Stomach smooth muscle (tissue), 2 donors: ENCODE data around the gene ADD2.

Experiments
- H3K27ac ChIP-seq: one replicate; pipeline ENCODE4 v1.7.0; 2013; ENCODE audit warnings: mild to moderate bottlenecking, low read length, inconsistent platforms
- H3K27me3 ChIP-seq, 2 donors: one replicate each; pipeline ENCODE4 v1.7.0; 2013; ENCODE audit warnings: low read length in 2 of 2; ENCODE audit not compliant: insufficient read depth in 2 of 2, control insufficient read depth in 1 of 2
- H3K36me3 ChIP-seq, 2 donors: one replicate each; pipeline ENCODE4 v1.7.0; 2013; ENCODE audit warnings: low read length in 2 of 2; ENCODE audit not compliant: control insufficient read depth in 2 of 2, insufficient read depth in 2 of 2
- H3K4me1 ChIP-seq: one replicate; pipeline ENCODE4 v1.7.0; 2013; ENCODE audit warnings: low read length; ENCODE audit not compliant: control insufficient read depth, insufficient read depth
- H3K4me3 ChIP-seq, 2 donors: one replicate each; pipeline ENCODE4 v1.7.0; 2013; ENCODE audit warnings: low read length in 2 of 2
- H3K9ac ChIP-seq, 2 donors: one replicate each; pipeline ENCODE4 v1.7.0; 2013; ENCODE audit warnings: low read length in 2 of 2, mild to moderate bottlenecking in 1 of 2
- H3K9me3 ChIP-seq, 2 donors: one replicate each; pipeline ENCODE4 v1.7.0; 2013; ENCODE audit warnings: low read length in 2 of 2; ENCODE audit not compliant: control insufficient read depth in 2 of 2
- donor health status: healthy.
- donor health status: Pancreatic carcinoma.

The ADD2 gene, protein sequence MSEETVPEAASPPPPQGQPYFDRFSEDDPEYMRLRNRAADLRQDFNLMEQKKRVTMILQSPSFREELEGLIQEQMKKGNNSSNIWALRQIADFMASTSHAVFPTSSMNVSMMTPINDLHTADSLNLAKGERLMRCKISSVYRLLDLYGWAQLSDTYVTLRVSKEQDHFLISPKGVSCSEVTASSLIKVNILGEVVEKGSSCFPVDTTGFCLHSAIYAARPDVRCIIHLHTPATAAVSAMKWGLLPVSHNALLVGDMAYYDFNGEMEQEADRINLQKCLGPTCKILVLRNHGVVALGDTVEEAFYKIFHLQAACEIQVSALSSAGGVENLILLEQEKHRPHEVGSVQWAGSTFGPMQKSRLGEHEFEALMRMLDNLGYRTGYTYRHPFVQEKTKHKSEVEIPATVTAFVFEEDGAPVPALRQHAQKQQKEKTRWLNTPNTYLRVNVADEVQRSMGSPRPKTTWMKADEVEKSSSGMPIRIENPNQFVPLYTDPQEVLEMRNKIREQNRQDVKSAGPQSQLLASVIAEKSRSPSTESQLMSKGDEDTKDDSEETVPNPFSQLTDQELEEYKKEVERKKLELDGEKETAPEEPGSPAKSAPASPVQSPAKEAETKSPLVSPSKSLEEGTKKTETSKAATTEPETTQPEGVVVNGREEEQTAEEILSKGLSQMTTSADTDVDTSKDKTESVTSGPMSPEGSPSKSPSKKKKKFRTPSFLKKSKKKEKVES

DNA sequence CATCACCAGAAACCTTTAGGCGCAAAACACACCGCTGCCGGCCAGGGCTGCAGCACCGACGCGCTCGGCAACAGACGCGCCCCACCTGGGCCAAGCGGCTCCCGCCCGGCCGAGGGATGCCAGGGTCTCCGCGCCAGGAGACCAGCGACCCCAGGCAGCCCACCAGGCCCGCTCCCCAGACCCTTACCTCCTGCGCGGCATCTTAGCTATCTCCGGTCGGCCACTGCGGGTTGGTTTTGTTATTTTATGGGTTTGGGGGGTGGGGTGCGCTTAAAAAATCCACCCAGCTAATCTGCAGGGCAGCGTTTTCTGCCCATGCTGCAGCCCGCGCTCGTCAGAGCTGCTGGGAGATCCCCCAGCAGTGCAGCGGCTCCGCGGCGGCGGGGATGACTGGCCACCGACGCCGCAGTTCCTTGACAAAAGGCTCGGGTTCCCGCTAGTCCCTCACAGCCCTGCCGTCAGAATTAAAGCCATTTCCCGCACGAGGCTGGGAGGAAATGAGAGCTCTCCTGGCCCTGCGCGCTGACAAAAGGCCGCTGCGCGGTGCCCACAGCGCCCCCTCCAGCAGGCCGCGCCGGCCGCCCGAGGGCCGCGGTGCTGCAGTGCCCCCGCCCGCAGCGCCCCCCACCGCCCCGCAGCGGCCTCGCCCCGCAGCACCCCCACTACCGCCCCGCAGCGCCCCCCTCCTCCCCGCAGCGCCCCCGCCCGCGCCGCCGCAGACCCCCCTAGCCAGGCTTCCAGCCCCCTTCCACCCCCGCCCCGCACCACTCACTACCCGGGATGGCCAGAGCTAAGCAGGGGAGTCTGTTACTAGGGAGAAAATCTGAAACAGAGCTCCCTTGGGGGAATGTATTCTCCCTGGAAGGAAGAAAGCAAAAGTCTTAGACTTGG lies at the start of gene ADD2:
Gene ADD2 (minus strand): TSS at position 502 of the 891 bp plus-strand sequence. CDS start 61,792 bp downstream, outside the sequence.
- peak within 1 kb of the TSS in 1 of 2 donors; percentile 14 for H3K9ac ChIP-seq

DNA sequence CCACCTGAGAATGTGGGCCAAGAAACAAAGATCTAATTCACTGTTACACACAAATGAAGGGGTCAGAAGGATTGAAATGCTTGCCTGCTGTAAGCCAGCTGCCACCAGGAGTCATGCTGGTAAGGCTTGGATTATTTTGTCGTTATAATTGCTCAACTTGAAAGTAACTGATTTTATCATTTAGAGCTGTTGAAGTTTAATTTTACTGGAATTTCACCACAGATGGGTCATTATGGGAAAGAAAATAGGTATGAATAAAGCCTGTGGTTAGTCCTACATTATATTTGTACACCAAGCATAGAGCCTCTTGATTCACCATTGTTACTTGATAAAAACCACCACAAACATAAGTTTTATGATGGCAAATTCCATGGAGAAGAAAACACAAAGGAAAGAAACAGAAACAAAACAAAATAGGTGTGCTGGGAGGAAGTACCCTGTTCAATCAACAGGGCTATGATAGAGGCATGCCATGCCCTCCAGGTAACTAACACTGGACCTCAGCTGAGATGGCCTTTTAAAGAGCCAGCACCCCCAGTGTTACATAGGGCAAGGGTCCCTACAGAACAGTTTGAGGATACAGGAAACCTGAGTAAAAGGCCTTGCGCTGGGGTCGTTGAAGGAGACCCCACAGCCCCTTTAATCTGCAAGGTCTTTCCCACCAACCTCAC lies 49.4 kb upstream of the ADD2 start:
- H3K4me3 ChIP-seq = no peak overlapping the region
- H3K9me3 ChIP-seq = no peaks in the 10 kb centered on the region
- H3K36me3 ChIP-seq = no peaks in the 10 kb centered on the region
- peaks cover 6 to 17% of the 10 kb centered on the region in 2 donors for H3K27me3 ChIP-seq
- no peaks in the 10 kb centered on the region for H3K4me1 ChIP-seq
- H3K27ac ChIP-seq = no peak overlapping the region
- no peak overlapping the region for H3K9ac ChIP-seq

More for the DNA sequence above, at the start of gene ADD2:
- H3K4me1 ChIP-seq = peaks cover 12% of the 10 kb centered on the region
- peaks cover 22 to 36% of the 10 kb centered on the region in 2 donors for H3K27me3 ChIP-seq
- peaks cover 0 to 2% of the 10 kb centered on the region in 2 donors for H3K9me3 ChIP-seq
- H3K27ac ChIP-seq = no peak within 1 kb of the TSS
- no peaks in the 10 kb centered on the region for H3K36me3 ChIP-seq
- peak within 1 kb of the TSS; percentile 55 to 64 for H3K4me3 ChIP-seq

DNA sequence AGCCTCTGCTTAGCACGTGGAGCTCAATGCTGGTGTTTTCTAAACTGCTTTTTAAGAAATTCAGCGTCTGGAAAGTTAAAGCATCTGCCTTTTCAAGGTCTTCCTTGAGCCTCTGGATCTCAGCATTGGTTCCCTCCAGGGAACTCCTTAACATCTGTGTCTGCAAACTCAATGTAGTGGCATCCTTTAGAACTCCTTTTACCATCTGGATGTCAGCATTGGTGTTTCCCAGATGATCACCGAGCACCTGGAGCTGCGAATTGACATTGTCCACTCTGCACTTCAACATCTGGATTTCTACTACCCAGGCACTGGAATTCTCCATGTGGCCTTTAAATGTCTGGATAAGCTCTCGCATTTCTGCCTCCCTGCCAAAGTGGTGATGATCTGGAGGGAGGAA lies 48.7 kb upstream of the ADD2 start:
- no peaks in the 10 kb centered on the region for H3K36me3 ChIP-seq
- no peak overlapping the region for H3K9ac ChIP-seq
- H3K4me3 ChIP-seq = no peak overlapping the region
- no peaks in the 10 kb centered on the region for H3K9me3 ChIP-seq
- peaks cover 6 to 13% of the 10 kb centered on the region in 2 donors for H3K27me3 ChIP-seq
- no peaks in the 10 kb centered on the region for H3K4me1 ChIP-seq
- no peak overlapping the region for H3K27ac ChIP-seq

DNA sequence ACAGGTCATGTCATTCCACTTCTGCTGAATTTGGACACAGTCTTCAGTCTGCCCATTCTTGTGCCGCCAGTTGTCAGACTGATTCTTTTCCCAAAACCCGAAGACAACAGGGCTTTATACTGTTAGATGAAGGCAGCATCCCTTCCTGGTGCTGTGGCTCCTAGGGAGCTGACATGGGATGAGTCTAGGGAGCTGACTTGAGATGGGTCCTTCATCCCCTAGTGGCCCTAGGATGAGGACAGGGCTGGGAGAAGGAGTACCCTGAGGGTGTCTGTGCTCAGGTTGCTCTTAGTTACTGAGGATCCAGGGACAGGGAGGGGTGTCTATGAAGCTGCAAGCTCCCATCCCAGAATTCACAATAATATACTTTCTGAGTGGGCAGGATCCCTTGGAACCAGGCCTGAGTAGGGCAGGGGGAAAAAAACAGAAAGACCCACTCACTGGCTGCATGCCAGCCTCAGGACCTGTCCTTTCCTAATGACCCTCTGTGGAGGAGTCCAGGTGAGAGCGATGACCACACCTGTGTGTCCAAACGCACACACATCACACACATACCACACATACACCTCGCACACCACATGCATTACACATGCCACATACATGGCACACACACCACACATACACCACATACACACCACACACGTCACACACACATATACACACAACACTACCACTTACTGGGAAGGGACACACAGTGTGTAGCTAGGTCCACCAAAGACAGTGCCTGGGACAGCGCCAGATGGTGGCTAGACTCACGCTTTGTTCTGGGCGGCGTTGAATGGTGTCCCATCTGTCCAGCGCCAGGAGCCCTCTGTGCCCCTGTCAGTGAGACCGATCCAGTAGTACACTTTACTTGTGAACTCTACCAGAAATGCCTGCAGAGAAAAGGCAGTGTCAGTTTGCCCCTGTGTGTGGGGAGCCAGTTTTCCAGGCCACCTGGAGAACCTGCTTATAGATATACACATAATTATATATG lies 41.3 kb upstream of the ADD2 start:
- Histone ChIP-seq H3K4me1 (no peaks in the 10 kb centered on the region), H3K27me3 (no peaks in the 10 kb centered on the region), H3K9ac (no peak overlapping the region), H3K9me3 (no peaks in the 10 kb centered on the region), H3K36me3 (no peaks in the 10 kb centered on the region), H3K4me3 (no peak overlapping the region), H3K27ac (no peak overlapping the region)

DNA sequence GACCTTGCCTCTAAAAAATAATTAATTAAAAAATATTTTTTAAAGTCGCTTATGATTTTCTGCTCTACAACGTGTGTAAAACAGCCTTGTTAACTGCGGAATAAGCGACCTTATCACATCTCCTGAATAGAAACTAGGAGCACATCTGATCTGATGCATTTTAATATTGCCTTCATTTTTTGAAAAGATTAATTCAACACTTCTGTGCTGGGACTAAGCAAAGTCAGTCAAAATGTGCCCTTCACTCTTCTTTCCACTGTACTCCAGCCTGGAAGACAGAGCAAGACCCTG lies 39.8 kb upstream of the ADD2 start:
- no peaks in the 10 kb centered on the region for H3K27me3 ChIP-seq
- no peak overlapping the region for H3K27ac ChIP-seq
- H3K9me3 ChIP-seq = no peaks in the 10 kb centered on the region
- H3K4me3 ChIP-seq = no peak overlapping the region
- H3K4me1 ChIP-seq = no peaks in the 10 kb centered on the region
- no peaks in the 10 kb centered on the region for H3K36me3 ChIP-seq
- H3K9ac ChIP-seq = no peak overlapping the region

DNA sequence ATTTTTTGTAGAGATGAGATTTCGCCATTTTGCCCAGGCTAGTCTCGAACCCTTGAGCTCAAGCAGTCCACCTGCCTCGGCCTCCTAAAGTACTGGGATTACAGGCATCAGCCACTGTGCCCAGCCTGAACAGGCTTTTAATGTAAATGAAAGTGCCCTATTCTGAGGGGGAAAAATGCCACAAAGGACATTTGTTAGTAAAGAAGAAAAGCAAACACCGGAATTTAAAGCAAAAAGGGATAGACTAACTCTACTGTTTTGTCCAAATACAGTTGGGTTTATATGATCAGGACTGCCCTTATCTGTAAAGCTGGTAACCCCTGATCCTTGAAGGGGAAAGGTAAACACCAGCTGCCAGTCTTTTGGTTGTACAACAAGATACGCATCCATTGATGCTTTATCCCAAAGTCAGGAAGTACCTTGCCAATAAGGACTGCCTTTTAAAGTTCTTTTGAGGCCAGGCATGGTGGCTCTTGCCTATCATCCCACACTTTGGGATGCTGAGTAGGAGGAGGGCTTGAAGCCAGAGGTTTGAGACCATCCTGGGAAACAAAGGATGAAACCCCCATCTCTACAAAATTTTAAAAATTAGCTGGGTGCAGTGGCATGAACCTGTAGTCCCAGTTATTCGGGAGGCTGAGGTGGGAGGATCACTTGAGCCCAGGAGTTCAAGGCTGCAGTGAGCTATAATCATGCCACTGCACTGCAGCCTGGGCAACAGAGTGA lies 39.3 kb upstream of the ADD2 start:
- Histone ChIP-seq H3K9ac (no peak overlapping the region), H3K9me3 (no peaks in the 10 kb centered on the region), H3K27me3 (no peaks in the 10 kb centered on the region), H3K4me3 (no peak overlapping the region), H3K4me1 (no peaks in the 10 kb centered on the region), H3K27ac (no peak overlapping the region), H3K36me3 (no peaks in the 10 kb centered on the region)

DNA sequence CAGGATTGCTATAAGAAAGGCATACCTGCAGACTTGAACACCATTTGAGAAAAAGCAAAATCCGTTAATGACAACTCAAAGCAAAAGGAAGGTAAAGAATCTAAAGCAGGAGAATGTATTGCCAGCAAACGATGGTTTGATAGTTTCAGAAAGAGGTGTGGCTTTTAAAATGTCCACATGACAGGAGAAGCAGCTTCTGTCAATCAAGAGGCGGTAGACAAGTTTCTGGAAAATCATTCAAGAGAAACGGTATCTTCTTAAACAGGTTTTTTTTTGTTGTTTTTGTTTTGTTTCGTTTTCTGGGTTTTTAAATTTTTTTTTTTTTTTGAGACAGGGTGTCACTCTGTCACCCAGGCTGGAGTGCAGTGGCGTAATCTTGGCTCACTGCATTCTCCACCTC lies 38.6 kb upstream of the ADD2 start:
- Histone ChIP-seq H3K27me3 (no peaks in the 10 kb centered on the region), H3K27ac (no peak overlapping the region), H3K4me1 (no peaks in the 10 kb centered on the region), H3K9ac (no peak overlapping the region), H3K36me3 (no peaks in the 10 kb centered on the region), H3K4me3 (no peak overlapping the region), H3K9me3 (no peaks in the 10 kb centered on the region)

DNA sequence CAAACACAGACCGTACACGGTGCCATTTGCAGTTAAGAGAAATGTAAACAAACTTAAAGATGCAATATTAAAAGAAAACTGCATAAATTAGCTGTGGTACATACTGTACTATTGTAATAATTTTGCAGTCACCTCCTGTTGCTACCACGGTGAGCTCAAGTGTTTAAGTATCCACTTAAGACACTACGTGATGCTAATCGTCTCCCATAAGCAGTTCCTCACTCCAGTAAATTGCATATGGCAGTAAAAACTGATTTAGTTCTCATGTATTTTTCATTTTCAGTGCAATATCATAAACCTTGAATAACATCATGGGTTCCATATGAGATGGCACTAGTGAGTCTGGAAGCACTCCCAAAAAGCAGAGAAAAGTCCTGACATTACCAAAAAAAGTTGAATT lies 38.0 kb upstream of the ADD2 start:
- Histone ChIP-seq H3K9me3 (peaks cover 0 to 2% of the 10 kb centered on the region in 2 donors), H3K36me3 (no peaks in the 10 kb centered on the region), H3K27me3 (no peaks in the 10 kb centered on the region), H3K9ac (no peak overlapping the region), H3K27ac (no peak overlapping the region), H3K4me3 (no peak overlapping the region), H3K4me1 (no peaks in the 10 kb centered on the region)

DNA sequence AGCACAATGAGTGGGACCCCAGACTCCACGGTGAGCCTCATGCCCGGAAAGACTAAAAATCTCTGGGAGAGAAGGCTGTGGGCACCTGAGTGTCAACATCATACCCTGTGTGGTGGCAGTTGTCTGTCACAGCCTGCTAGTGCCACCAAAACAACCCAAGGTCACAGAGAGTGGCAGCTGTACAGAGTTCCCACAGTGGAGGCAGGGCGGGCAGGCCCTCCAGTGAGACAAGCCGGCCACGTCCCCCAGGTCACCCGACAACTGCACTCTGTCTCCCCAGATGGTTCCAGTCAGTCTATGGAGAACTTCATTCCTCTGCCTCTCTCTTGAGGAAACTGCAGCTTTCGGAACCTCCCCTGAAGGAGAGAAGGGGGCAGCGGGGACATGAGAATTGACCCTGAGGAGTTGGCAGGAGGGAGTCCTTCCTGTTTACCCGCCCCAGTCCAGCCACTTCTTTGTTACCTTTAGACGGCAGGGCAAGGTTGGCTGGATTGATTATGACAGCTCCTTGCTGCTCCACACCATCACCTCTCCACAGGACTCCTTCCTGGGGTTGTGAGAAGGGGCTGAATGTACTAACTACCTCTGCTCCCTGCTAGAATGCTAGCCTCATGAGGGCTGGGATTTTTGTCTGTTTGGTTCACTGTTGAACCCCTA lies 33.7 kb upstream of the ADD2 start:
- Histone ChIP-seq H3K27ac (no peak overlapping the region), H3K36me3 (no peaks in the 10 kb centered on the region), H3K4me1 (no peaks in the 10 kb centered on the region), H3K9me3 (peaks cover 4 to 11% of the 10 kb centered on the region in 2 donors), H3K4me3 (no peak overlapping the region), H3K9ac (no peak overlapping the region), H3K27me3 (no peaks in the 10 kb centered on the region)
